HEK293 (cell line): ENCODE results near the gene SLC35F3.

Source experiments
- GLI2 ChIP-seq: fragments of 450-650 bp; formaldehyde crosslinking; IDR thresholded peaks from 2 replicates; pipeline ENCODE4; 2017; ENCODE audit warnings: missing biosample characterization, missing genetic modification characterization, low read depth, borderline replicate concordance
- KLF1 ChIP-seq: fragments of 450-650 bp; formaldehyde crosslinking; IDR thresholded peaks from 2 replicates; pipeline ENCODE4 v1.5.1; 2016; ENCODE audit warnings: missing biosample characterization, missing genetic modification characterization
- RBAK ChIP-seq: fragments of 450-650 bp; formaldehyde crosslinking; IDR thresholded peaks from 2 replicates; pipeline ENCODE4 v1.5.1; 2016; ENCODE audit warnings: missing biosample characterization, missing genetic modification characterization
- SETDB1 ChIP-seq: IDR thresholded peaks from one replicate; pipeline ENCODE4 v1.6.1; 2017; ENCODE audit warnings: mild to moderate bottlenecking, low read length, moderate library complexity, mixed read lengths; ENCODE audit not compliant: insufficient read length
- WT1 ChIP-seq: fragments of 450-650 bp; formaldehyde crosslinking; IDR thresholded peaks from 2 replicates; pipeline ENCODE4 v1.5.1; 2016; ENCODE audit warnings: missing biosample characterization, missing genetic modification characterization
- ZNF416 ChIP-seq: fragments of 450-650 bp; formaldehyde crosslinking; IDR thresholded peaks from 2 replicates; pipeline ENCODE4 v1.5.1; 2016; ENCODE audit warnings: missing biosample characterization, missing genetic modification characterization
- ZNF596 ChIP-seq: fragments of 450-650 bp; IDR thresholded peaks from 2 replicates; pipeline ENCODE4 v1.5.0; 2018; ENCODE audit warnings: missing biosample characterization, mild to moderate bottlenecking, missing genetic modification characterization, moderate library complexity
- ZNF629 ChIP-seq: fragments of 450-650 bp; formaldehyde crosslinking; IDR thresholded peaks from 2 replicates; pipeline ENCODE4 v1.5.1; 2017; ENCODE audit warnings: missing biosample characterization, missing genetic modification characterization
- ZNF654 ChIP-seq: fragments of 450-650 bp; formaldehyde crosslinking; IDR thresholded peaks from 2 replicates; pipeline ENCODE4 v1.5.1; 2016; ENCODE audit warnings: low read depth, missing biosample characterization, missing genetic modification characterization
- TF ChIP-seq, protein P1 (sequence below): fragments of 450-650 bp; formaldehyde crosslinking; conservative IDR thresholded peaks from 2 replicates; pipeline ENCODE4 v1.5.1; 2016; ENCODE audit warnings: low read depth, missing biosample characterization, missing genetic modification characterization
- TF ChIP-seq, protein P2 (sequence below): fragments of 450-650 bp; formaldehyde crosslinking; optimal IDR thresholded peaks from 2 replicates; pipeline ENCODE3; 2016; ENCODE audit warnings: missing biosample characterization, mild to moderate bottlenecking, missing genetic modification characterization
- TF ChIP-seq, protein P3 (sequence below): fragments of 450-650 bp; formaldehyde crosslinking; IDR thresholded peaks from 2 replicates; pipeline ENCODE4 v1.5.1; 2016; ENCODE audit warnings: missing biosample characterization, missing genetic modification characterization
- TF ChIP-seq, protein P4 (sequence below): fragments of 450-650 bp; IDR thresholded peaks from 2 replicates; pipeline ENCODE4 v1.5.1; 2018; ENCODE audit warnings: missing biosample characterization, mild to moderate bottlenecking, missing genetic modification characterization
- TF ChIP-seq, protein P5 (sequence below): fragments of 450-650 bp; formaldehyde crosslinking; IDR thresholded peaks from 2 replicates; pipeline ENCODE4 v1.5.1; 2016; ENCODE audit warnings: missing biosample characterization, missing genetic modification characterization, borderline replicate concordance
- TF ChIP-seq, protein P6 (sequence below): fragments of 450-650 bp; formaldehyde crosslinking; IDR thresholded peaks from 2 replicates; pipeline ENCODE4 v1.5.0; 2017; ENCODE audit warnings: missing biosample characterization, missing genetic modification characterization, borderline replicate concordance
- TF ChIP-seq, protein P7 (sequence below): fragments of 450-650 bp; formaldehyde crosslinking; IDR thresholded peaks from 2 replicates; pipeline ENCODE4 v1.5.1; 2016; ENCODE audit warnings: missing biosample characterization, missing genetic modification characterization

SLC35F3 gene

DNA sequence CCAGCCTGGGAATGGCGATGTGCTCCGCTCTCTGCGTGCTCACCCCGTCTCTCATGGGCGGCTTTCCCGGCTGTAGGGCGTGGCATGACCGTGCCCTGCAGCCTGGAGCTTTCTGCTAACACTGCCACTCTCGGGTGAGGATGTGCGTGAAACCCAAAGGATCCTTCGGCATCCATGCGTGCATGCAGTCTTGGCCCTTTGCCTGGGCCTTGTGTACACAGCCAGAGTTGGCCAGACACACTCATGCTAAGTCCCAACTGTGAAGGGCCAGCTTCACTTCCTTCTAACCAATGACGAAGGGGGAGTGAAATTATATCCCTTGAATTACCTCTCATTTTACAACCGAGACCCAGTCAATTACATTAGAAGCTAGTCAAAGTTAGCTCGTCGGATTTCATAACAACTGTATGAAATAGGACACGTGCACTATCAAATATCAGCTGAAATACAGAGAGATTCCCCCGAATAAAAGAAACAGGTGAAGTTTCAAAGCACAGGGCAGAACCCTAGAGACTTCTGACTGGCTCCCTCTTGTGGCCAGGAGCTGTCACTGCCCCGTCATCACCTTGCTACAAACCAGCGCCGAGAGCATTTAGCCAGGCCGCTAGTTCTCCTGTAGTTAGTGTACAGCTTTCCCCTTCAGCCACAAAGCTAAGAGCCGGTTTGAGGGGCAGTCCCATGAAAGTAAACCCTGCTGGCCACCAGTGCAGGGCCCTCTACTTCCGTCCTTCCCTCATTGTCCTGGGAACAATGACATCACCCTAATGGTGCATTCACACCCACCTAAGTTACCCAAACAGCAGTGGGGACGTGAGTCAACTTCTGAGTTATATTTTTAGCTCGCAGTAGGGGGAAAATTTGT lies 405.4 kb downstream of the SLC35F3 start (continued):
- TF ChIP-seq, protein P1, sequence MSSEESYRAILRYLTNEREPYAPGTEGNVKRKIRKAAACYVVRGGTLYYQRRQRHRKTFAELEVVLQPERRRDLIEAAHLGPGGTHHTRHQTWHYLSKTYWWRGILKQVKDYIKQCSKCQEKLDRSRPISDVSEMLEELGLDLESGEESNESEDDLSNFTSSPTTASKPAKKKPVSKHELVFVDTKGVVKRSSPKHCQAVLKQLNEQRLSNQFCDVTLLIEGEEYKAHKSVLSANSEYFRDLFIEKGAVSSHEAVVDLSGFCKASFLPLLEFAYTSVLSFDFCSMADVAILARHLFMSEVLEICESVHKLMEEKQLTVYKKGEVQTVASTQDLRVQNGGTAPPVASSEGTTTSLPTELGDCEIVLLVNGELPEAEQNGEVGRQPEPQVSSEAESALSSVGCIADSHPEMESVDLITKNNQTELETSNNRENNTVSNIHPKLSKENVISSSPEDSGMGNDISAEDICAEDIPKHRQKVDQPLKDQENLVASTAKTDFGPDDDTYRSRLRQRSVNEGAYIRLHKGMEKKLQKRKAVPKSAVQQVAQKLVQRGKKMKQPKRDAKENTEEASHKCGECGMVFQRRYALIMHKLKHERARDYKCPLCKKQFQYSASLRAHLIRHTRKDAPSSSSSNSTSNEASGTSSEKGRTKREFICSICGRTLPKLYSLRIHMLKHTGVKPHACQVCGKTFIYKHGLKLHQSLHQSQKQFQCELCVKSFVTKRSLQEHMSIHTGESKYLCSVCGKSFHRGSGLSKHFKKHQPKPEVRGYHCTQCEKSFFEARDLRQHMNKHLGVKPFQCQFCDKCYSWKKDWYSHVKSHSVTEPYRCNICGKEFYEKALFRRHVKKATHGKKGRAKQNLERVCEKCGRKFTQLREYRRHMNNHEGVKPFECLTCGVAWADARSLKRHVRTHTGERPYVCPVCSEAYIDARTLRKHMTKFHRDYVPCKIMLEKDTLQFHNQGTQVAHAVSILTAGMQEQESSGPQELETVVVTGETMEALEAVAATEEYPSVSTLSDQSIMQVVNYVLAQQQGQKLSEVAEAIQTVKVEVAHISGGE, result no peak
- TF ChIP-seq GLI2 (no peak), ZNF654 (peak; percentile 63), ZNF629 (tag by site-specific recombination) (peak; percentile 80), RBAK (tag by site-specific recombination) (no peak), ZNF416 (tag by site-specific recombination) (no peak), ZNF596 (tag by site-specific recombination) (no peak), KLF1 (peak; percentile 22; the same call in 1 of the 2 replicates), WT1 (tag by site-specific recombination) (no peak), SETDB1 (no peak)
- TF ChIP-seq, protein P2, sequence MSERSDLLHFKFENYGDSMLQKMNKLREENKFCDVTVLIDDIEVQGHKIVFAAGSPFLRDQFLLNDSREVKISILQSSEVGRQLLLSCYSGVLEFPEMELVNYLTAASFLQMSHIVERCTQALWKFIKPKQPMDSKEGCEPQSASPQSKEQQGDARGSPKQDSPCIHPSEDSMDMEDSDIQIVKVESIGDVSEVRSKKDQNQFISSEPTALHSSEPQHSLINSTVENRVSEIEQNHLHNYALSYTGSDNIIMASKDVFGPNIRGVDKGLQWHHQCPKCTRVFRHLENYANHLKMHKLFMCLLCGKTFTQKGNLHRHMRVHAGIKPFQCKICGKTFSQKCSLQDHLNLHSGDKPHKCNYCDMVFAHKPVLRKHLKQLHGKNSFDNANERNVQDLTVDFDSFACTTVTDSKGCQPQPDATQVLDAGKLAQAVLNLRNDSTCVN (tag by site-specific recombination), result no peak
- TF ChIP-seq, protein P3, sequence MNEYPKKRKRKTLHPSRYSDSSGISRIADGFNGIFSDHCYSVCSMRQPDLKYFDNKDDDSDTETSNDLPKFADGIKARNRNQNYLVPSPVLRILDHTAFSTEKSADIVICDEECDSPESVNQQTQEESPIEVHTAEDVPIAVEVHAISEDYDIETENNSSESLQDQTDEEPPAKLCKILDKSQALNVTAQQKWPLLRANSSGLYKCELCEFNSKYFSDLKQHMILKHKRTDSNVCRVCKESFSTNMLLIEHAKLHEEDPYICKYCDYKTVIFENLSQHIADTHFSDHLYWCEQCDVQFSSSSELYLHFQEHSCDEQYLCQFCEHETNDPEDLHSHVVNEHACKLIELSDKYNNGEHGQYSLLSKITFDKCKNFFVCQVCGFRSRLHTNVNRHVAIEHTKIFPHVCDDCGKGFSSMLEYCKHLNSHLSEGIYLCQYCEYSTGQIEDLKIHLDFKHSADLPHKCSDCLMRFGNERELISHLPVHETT (tag by site-specific recombination), result no peak
- TF ChIP-seq, protein P4, sequence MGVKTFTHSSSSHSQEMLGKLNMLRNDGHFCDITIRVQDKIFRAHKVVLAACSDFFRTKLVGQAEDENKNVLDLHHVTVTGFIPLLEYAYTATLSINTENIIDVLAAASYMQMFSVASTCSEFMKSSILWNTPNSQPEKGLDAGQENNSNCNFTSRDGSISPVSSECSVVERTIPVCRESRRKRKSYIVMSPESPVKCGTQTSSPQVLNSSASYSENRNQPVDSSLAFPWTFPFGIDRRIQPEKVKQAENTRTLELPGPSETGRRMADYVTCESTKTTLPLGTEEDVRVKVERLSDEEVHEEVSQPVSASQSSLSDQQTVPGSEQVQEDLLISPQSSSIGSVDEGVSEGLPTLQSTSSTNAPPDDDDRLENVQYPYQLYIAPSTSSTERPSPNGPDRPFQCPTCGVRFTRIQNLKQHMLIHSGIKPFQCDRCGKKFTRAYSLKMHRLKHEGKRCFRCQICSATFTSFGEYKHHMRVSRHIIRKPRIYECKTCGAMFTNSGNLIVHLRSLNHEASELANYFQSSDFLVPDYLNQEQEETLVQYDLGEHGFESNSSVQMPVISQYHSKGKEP (tag by site-specific recombination), result peak; percentile 74
- TF ChIP-seq, protein P5, sequence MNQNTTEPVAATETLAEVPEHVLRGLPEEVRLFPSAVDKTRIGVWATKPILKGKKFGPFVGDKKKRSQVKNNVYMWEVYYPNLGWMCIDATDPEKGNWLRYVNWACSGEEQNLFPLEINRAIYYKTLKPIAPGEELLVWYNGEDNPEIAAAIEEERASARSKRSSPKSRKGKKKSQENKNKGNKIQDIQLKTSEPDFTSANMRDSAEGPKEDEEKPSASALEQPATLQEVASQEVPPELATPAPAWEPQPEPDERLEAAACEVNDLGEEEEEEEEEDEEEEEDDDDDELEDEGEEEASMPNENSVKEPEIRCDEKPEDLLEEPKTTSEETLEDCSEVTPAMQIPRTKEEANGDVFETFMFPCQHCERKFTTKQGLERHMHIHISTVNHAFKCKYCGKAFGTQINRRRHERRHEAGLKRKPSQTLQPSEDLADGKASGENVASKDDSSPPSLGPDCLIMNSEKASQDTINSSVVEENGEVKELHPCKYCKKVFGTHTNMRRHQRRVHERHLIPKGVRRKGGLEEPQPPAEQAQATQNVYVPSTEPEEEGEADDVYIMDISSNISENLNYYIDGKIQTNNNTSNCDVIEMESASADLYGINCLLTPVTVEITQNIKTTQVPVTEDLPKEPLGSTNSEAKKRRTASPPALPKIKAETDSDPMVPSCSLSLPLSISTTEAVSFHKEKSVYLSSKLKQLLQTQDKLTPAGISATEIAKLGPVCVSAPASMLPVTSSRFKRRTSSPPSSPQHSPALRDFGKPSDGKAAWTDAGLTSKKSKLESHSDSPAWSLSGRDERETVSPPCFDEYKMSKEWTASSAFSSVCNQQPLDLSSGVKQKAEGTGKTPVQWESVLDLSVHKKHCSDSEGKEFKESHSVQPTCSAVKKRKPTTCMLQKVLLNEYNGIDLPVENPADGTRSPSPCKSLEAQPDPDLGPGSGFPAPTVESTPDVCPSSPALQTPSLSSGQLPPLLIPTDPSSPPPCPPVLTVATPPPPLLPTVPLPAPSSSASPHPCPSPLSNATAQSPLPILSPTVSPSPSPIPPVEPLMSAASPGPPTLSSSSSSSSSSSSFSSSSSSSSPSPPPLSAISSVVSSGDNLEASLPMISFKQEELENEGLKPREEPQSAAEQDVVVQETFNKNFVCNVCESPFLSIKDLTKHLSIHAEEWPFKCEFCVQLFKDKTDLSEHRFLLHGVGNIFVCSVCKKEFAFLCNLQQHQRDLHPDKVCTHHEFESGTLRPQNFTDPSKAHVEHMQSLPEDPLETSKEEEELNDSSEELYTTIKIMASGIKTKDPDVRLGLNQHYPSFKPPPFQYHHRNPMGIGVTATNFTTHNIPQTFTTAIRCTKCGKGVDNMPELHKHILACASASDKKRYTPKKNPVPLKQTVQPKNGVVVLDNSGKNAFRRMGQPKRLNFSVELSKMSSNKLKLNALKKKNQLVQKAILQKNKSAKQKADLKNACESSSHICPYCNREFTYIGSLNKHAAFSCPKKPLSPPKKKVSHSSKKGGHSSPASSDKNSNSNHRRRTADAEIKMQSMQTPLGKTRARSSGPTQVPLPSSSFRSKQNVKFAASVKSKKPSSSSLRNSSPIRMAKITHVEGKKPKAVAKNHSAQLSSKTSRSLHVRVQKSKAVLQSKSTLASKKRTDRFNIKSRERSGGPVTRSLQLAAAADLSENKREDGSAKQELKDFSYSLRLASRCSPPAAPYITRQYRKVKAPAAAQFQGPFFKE (tag by site-specific recombination), result peak; percentile 64; the same call in 1 of the 2 replicates
- TF ChIP-seq, protein P6, sequence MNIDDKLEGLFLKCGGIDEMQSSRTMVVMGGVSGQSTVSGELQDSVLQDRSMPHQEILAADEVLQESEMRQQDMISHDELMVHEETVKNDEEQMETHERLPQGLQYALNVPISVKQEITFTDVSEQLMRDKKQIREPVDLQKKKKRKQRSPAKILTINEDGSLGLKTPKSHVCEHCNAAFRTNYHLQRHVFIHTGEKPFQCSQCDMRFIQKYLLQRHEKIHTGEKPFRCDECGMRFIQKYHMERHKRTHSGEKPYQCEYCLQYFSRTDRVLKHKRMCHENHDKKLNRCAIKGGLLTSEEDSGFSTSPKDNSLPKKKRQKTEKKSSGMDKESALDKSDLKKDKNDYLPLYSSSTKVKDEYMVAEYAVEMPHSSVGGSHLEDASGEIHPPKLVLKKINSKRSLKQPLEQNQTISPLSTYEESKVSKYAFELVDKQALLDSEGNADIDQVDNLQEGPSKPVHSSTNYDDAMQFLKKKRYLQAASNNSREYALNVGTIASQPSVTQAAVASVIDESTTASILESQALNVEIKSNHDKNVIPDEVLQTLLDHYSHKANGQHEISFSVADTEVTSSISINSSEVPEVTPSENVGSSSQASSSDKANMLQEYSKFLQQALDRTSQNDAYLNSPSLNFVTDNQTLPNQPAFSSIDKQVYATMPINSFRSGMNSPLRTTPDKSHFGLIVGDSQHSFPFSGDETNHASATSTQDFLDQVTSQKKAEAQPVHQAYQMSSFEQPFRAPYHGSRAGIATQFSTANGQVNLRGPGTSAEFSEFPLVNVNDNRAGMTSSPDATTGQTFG (tag by site-specific recombination), result no peak
- TF ChIP-seq, protein P7, sequence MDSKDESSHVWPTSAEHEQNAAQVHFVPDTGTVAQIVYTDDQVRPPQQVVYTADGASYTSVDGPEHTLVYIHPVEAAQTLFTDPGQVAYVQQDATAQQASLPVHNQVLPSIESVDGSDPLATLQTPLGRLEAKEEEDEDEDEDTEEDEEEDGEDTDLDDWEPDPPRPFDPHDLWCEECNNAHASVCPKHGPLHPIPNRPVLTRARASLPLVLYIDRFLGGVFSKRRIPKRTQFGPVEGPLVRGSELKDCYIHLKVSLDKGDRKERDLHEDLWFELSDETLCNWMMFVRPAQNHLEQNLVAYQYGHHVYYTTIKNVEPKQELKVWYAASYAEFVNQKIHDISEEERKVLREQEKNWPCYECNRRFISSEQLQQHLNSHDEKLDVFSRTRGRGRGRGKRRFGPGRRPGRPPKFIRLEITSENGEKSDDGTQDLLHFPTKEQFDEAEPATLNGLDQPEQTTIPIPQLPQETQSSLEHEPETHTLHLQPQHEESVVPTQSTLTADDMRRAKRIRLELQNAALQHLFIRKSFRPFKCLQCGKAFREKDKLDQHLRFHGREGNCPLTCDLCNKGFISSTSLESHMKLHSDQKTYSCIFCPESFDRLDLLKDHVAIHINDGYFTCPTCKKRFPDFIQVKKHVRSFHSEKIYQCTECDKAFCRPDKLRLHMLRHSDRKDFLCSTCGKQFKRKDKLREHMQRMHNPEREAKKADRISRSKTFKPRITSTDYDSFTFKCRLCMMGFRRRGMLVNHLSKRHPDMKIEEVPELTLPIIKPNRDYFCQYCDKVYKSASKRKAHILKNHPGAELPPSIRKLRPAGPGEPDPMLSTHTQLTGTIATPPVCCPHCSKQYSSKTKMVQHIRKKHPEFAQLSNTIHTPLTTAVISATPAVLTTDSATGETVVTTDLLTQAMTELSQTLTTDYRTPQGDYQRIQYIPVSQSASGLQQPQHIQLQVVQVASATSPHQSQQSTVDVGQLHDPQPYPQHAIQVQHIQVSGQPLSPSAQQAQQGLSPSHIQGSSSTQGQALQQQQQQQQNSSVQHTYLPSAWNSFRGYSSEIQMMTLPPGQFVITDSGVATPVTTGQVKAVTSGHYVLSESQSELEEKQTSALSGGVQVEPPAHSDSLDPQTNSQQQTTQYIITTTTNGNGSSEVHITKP (tag by site-specific recombination), result peak; percentile 58; the same call in 1 of the 2 replicates
